DOHH2 (cell line): Measurements from ENCODE around the gene IL10.

Source experiments
- H3F3A ChIP-seq: fragments of 200-600 bp; sonication (generic), shearing (Covaris generic); 2 replicates; pipeline ENCODE4 v1.6.0; 2016; ENCODE audit warnings: antibody characterized with exemption, mild to moderate bottlenecking; ENCODE audit not compliant: control insufficient read depth, insufficient read depth
- H3K27ac ChIP-seq: fragments of 200-600 bp; sonication (generic); 2 replicates; pipeline ENCODE4 v1.5.1; 2014; ENCODE audit warnings: low read depth, mild to moderate bottlenecking, low read length, moderate library complexity
- H3K27me3 ChIP-seq: fragments of 200-600 bp; sonication (generic); 2 replicates; pipeline ENCODE4 v1.6.1; 2014; ENCODE audit warnings: mild to moderate bottlenecking, low read length, mixed read lengths; ENCODE audit not compliant: control insufficient read depth
- H3K36me3 ChIP-seq: fragments of 200-600 bp; sonication (generic); 2 replicates; pipeline ENCODE4 v1.6.1; 2014; ENCODE audit warnings: mild to moderate bottlenecking, low read length, moderate library complexity, mixed read lengths; ENCODE audit not compliant: control insufficient read depth
- H3K4me1 ChIP-seq: fragments of 200-600 bp; sonication (generic); 2 replicates; pipeline ENCODE4 v1.6.1; 2014; ENCODE audit warnings: mild to moderate bottlenecking, low read length, mixed read lengths; ENCODE audit not compliant: control insufficient read depth
- H3K4me2 ChIP-seq: fragments of 200-600 bp; sonication (generic); 2 replicates; pipeline ENCODE4 v1.6.0; 2014; ENCODE audit warnings: mild to moderate bottlenecking, low read length, moderate library complexity
- H3K4me3 ChIP-seq: fragments of 200-600 bp; sonication (generic); 2 replicates; pipeline ENCODE4 v1.5.1; 2014; ENCODE audit warnings: mild to moderate bottlenecking, low read length, mixed read lengths
- H3K79me2 ChIP-seq: fragments of 200-600 bp; sonication (generic); 2 replicates; pipeline ENCODE4 v1.6.1; 2014; ENCODE audit warnings: mild to moderate bottlenecking, low read length, mixed read lengths; ENCODE audit not compliant: control insufficient read depth
- H3K9me2 ChIP-seq: fragments of 200-600 bp; sonication (generic); replicated peaks from 2 replicates; pipeline ENCODE4 v1.6.1; 2014; ENCODE audit warnings: mild to moderate bottlenecking, low read length, mixed read lengths; ENCODE audit not compliant: control insufficient read depth
- H3K9me3 ChIP-seq: fragments of 200-600 bp; sonication (generic); 2 replicates; pipeline ENCODE4 v1.6.1; 2014; ENCODE audit warnings: antibody characterized with exemption, low read length, mixed read lengths; ENCODE audit not compliant: control insufficient read depth, insufficient read depth
- H4K20me1 ChIP-seq: fragments of 200-600 bp; sonication (generic); 2 replicates; pipeline ENCODE4 v1.6.0; 2014; ENCODE audit warnings: low read depth, mild to moderate bottlenecking, antibody characterized with exemption, low read length, moderate library complexity; ENCODE audit not compliant: control insufficient read depth, insufficient read depth
- EZH2phosphoT487 ChIP-seq: fragments of 200-600 bp; sonication (generic); IDR thresholded peaks from 2 replicates; pipeline ENCODE4 v1.6.1; 2017; ENCODE audit warnings: borderline replicate concordance, mild to moderate bottlenecking, antibody characterized with exemption, low read length, moderate library complexity, mixed read lengths
- TF ChIP-seq, protein P1 (sequence below): fragments of 200-600 bp; sonication (generic); IDR thresholded peaks from one replicate; pipeline ENCODE4 v1.5.1; 2014; ENCODE audit warnings: antibody characterized with exemption, mild to moderate bottlenecking, low read depth, low read length; ENCODE audit not compliant: poor library complexity, severe bottlenecking

Gene IL10

DNA sequence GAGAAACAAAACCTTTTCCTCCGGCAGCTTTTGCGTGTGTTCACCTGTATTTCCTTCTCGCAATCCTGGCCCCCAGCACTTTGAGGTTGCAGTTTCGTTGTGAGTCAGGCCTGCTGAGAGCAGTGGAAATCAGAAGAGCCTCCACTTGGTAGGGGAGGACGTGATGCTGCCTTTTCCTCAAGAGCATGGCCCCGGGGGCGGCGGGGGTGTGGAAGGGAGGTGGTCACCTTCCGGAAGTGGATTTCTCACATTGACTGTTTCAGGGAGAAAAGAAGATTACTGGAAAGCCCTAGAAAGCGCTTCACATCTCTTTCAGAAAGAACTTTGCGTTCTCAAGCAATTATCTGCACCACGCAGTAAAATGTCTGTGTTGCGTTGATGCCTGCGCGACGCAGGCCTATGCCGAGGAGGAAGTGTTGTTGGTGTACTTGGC is 12.2 kb upstream of the IL10 start:
- no peak overlapping the region for H3K4me2 ChIP-seq
- no peaks in the 10 kb centered on the region for H3K36me3 ChIP-seq
- H3K27ac ChIP-seq = no peak overlapping the region
- H3K79me2 ChIP-seq = no peaks in the 10 kb centered on the region
- H3K9me2 ChIP-seq = no peaks in the 10 kb centered on the region
- H3K9me3 ChIP-seq = no peaks in the 10 kb centered on the region
- no peaks in the 10 kb centered on the region for H3F3A ChIP-seq
- H4K20me1 ChIP-seq = no peaks in the 10 kb centered on the region
- H3K4me3 ChIP-seq = no peak overlapping the region
- H3K4me1 ChIP-seq = peaks cover 10% of the 10 kb centered on the region
- H3K27me3 ChIP-seq = peaks cover 56% of the 10 kb centered on the region
- no peak for TF ChIP-seq EZH2phosphoT487
- TF ChIP-seq, protein P1, sequence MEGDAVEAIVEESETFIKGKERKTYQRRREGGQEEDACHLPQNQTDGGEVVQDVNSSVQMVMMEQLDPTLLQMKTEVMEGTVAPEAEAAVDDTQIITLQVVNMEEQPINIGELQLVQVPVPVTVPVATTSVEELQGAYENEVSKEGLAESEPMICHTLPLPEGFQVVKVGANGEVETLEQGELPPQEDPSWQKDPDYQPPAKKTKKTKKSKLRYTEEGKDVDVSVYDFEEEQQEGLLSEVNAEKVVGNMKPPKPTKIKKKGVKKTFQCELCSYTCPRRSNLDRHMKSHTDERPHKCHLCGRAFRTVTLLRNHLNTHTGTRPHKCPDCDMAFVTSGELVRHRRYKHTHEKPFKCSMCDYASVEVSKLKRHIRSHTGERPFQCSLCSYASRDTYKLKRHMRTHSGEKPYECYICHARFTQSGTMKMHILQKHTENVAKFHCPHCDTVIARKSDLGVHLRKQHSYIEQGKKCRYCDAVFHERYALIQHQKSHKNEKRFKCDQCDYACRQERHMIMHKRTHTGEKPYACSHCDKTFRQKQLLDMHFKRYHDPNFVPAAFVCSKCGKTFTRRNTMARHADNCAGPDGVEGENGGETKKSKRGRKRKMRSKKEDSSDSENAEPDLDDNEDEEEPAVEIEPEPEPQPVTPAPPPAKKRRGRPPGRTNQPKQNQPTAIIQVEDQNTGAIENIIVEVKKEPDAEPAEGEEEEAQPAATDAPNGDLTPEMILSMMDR = no peak

DNA sequence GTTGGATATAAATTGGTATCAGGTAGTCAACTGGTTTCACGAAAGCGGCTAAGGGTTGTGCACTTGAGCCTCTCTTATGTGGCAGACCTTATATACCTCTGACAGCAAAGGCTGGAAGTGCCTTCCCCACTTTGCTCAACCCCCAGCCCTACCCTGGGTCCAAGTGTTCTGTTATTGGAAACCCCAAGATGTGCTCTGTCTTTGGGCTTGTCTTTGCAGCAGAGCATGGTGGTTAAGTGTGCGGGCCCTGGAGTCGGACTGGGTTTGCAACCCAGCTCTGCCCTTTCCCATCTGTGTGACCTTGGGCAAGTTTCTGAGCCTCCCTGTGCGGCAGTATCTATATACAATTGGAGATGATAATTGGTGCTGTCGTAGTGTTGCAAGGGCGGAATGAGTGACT is 11.2 kb upstream of the IL10 start:
- peaks cover 10% of the 10 kb centered on the region for H3K4me1 ChIP-seq
- H4K20me1 ChIP-seq = no peaks in the 10 kb centered on the region
- no peaks in the 10 kb centered on the region for H3K79me2 ChIP-seq
- H3F3A ChIP-seq = no peaks in the 10 kb centered on the region
- H3K27ac ChIP-seq = no peak overlapping the region
- no peaks in the 10 kb centered on the region for H3K9me3 ChIP-seq
- TF ChIP-seq, protein P1 = no peak
- no peak for TF ChIP-seq EZH2phosphoT487
- H3K36me3 ChIP-seq = no peaks in the 10 kb centered on the region
- no peaks in the 10 kb centered on the region for H3K9me2 ChIP-seq
- H3K4me2 ChIP-seq = no peak overlapping the region
- H3K27me3 ChIP-seq = peaks cover 47% of the 10 kb centered on the region
- H3K4me3 ChIP-seq = no peak overlapping the region

DNA sequence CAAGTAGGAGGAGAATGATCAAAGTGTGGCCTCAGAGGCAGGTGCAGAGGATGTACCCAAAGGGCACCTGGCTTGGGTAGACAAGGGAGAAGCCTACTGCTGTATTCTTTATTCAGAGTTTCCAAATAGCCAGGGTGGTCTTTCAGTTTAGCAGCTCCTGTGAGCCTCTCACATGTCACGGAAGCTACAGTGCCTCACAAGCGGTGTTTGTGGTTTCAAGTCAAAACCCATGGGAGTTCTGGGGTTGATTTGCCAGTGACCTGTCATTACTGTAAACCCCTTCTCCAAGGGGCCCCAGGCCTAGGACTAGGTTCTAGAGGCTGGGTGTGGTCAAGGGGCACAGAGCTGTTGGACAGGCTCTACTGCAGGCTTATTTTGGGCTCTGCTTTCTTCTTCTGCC is 10.2 kb upstream of the IL10 start:
- Histone ChIP-seq H3K27me3 (peaks cover 38% of the 10 kb centered on the region), H3K4me2 (peak overlapping the region; percentile 1; the same call in 1 of the 2 replicates), H4K20me1 (no peaks in the 10 kb centered on the region), H3K27ac (no peak overlapping the region), H3K4me1 (peaks cover 10% of the 10 kb centered on the region), H3F3A (no peaks in the 10 kb centered on the region), H3K36me3 (no peaks in the 10 kb centered on the region), H3K9me2 (no peaks in the 10 kb centered on the region), H3K4me3 (no peak overlapping the region), H3K9me3 (no peaks in the 10 kb centered on the region), H3K79me2 (no peaks in the 10 kb centered on the region)
- TF ChIP-seq EZH2phosphoT487 = no peak
- TF ChIP-seq, protein P1 = no peak
